Tibial nerve (tissue), 4 donors: Measurements from ENCODE around the gene MLX. TPM values are rescaled to one million over a fixed set of nuclear protein-coding genes. Genes with fewer than 3 reads are reported as not detected.

Source experiments
- DNase-seq, 2 donors: peaks; one replicate each; pipeline ENCODE4 v3.0.0-alpha.2; 2019; ENCODE audit warnings: low spot score in 2 of 2
- H3K27ac ChIP-seq, 4 donors: fragments of 200-600 bp; sonication (generic) in 3 of 4; one replicate each; pipeline ENCODE4 v1.5.1; 2017 to 2019; ENCODE audit warnings: mild to moderate bottlenecking in 1 of 4
- H3K27me3 ChIP-seq, 2 donors: fragments of 200-600 bp; sonication (generic) in 1 of 2; one replicate each; pipeline versions ENCODE4 v1.5.1 to v1.6.0; 2017 to 2019
- H3K36me3 ChIP-seq, 3 donors: fragments of 200-600 bp; sonication (generic); one replicate each; pipeline ENCODE4 v1.5.1; 2018 to 2019
- H3K4me1 ChIP-seq, 4 donors: fragments of 200-600 bp; sonication (generic) in 3 of 4; one replicate each; pipeline ENCODE4 v1.5.1; 2017 to 2019
- H3K4me3 ChIP-seq, 4 donors: fragments of 200-600 bp; sonication (generic) in 3 of 4; one replicate each; pipeline ENCODE4 v1.5.1; 2017 to 2019; ENCODE audit warnings: mild to moderate bottlenecking in 1 of 4, moderate library complexity in 1 of 4
- H3K9me3 ChIP-seq, 4 donors: fragments of 200-600 bp; sonication (generic) in 3 of 4; one replicate each; pipeline ENCODE4 v1.5.1; 2017 to 2019
- CTCF ChIP-seq, 5 experiments: fragments of 200-600 bp in 3 of 5; fragments of 450-650 bp in 2 of 5; sonication (generic) in 3 of 5; IDR thresholded peaks; one replicate each; pipeline ENCODE4 v1.5.1; 2016 to 2019; ENCODE audit warnings: antibody characterized with exemption in 5 of 5, mild to moderate bottlenecking in 3 of 5, moderate library complexity in 2 of 5
- EP300 ChIP-seq, 2 donors: sonication (generic); formaldehyde crosslinking; IDR thresholded peaks; one replicate each; pipeline ENCODE4 v1.6.1; 2017; ENCODE audit warnings: antibody characterized with exemption in 2 of 2, mild to moderate bottlenecking in 1 of 2
- POLR2A ChIP-seq, 2 donors: fragments of 450-650 bp; IDR thresholded peaks; one replicate each; pipeline ENCODE4 v1.6.1; 2017; ENCODE audit warnings: antibody characterized with exemption in 2 of 2, mild to moderate bottlenecking in 2 of 2, moderate library complexity in 2 of 2
- WGBS, 2 donors: methylation state at CpG; one replicate each; pipeline ENCODE4 v1.1.5; 2018; 5-methylcytosine and 5-hydroxymethylcytosine counted together
- total RNA-seq, 4 donors: library from RNA; depleted of rRNA; stranded (reverse); fragments of >200 nt; gene quantifications; one replicate each; pipeline ENCODE4 v1.1.0, GENCODE V29; 2016

Gene MLX
- total RNA-seq, 4 donors from 2014 or later: 31.8 to 44.4 (median 39.1) TPM

- peak overlapping the region in 1 of 4 donors; percentile 8 for H3K4me3 ChIP-seq
- H3K36me3 ChIP-seq: peaks cover 0 to 8% (median 0%) of the 10 kb centered on the region in 3 donors
- DNase-seq: peak; percentile 96 to 98
- TF ChIP-seq CTCF (IDR thresholded peaks at IDR 0.05) (peak in 1 of 5 experiments; percentile 23), EP300 (IDR thresholded peaks at IDR 0.05) (peak; percentile 64 to 95), POLR2A (IDR thresholded peaks at IDR 0.05) (peak in 1 of 2 donors; percentile 42)
- no peaks in the 10 kb centered on the region for H3K27me3 ChIP-seq
- 3 to 10% methylated on average over 12 of the region's 12 CpGs for WGBS, 2 donors
- peak overlapping the region; percentile 85 to 94 (median 90) for H3K27ac ChIP-seq
- peaks cover 5 to 85% (median 65%) of the 10 kb centered on the region in 4 donors for H3K4me1 ChIP-seq
- H3K9me3 ChIP-seq: no peaks in the 10 kb centered on the region
Measured at GRCh38 chr17:42519546-42520491, 47.1 kb upstream of the MLX start.

GRCh38 chr17:42520540-42520951, 46.4 kb upstream of the MLX start:
- Histone ChIP-seq H3K27ac (peak overlapping the region; percentile 85 to 94 (median 90)), H3K4me1 (peaks cover 5 to 89% (median 65%) of the 10 kb centered on the region in 4 donors), H3K27me3 (no peaks in the 10 kb centered on the region), H3K36me3 (peaks cover 0 to 5% (median 0%) of the 10 kb centered on the region in 3 donors), H3K9me3 (no peaks in the 10 kb centered on the region), H3K4me3 (peak overlapping the region in 1 of 4 donors; percentile 8)
- TF ChIP-seq CTCF (IDR thresholded peaks at IDR 0.05): no peak
- no peak for TF ChIP-seq POLR2A (IDR thresholded peaks at IDR 0.05)
- TF ChIP-seq EP300 (IDR thresholded peaks at IDR 0.05): no peak
- DNase-seq: no peak
- 5 to 20% methylated on average over 9 of the region's 9 CpGs for whole genome bisulfite sequencing, 2 donors

GRCh38 chr17:42521036-42521435, 45.9 kb upstream of the MLX start:
- Histone ChIP-seq H3K4me1 (peaks cover 5 to 90% (median 65%) of the 10 kb centered on the region in 4 donors), H3K36me3 (peaks cover 0 to 3% (median 0%) of the 10 kb centered on the region in 3 donors), H3K27ac (peak overlapping the region; percentile 85 to 94 (median 90)), H3K4me3 (peak overlapping the region in 1 of 4 donors; percentile 8), H3K27me3 (no peaks in the 10 kb centered on the region), H3K9me3 (no peaks in the 10 kb centered on the region)
- no peak for TF ChIP-seq CTCF (IDR thresholded peaks at IDR 0.05)
- no peak for TF ChIP-seq EP300 (IDR thresholded peaks at IDR 0.05)
- TF ChIP-seq POLR2A (IDR thresholded peaks at IDR 0.05): no peak
- no peak for DNase-seq
- 11 to 26% methylated on average over 8 of the region's 8 CpGs for WGBS, 2 donors

GRCh38 chr17:42521666-42522262, 45.1 kb upstream of the MLX start:
- 32 to 36% methylated on average over 8 to 10 of the region's 11 CpGs for WGBS, 2 donors
- DNase-seq: no peak
- H3K27ac ChIP-seq: peak overlapping the region; percentile 85 to 94 (median 90)
- no peaks in the 10 kb centered on the region for H3K9me3 ChIP-seq
- peaks cover 5 to 90% (median 65%) of the 10 kb centered on the region in 4 donors for H3K4me1 ChIP-seq
- no peaks in the 10 kb centered on the region for H3K27me3 ChIP-seq
- no peaks in the 10 kb centered on the region for H3K36me3 ChIP-seq
- no peak overlapping the region for H3K4me3 ChIP-seq
- TF ChIP-seq CTCF (IDR thresholded peaks at IDR 0.05): no peak
- TF ChIP-seq EP300 (IDR thresholded peaks at IDR 0.05): no peak
- no peak for TF ChIP-seq POLR2A (IDR thresholded peaks at IDR 0.05)
